ENCODE data around the gene DISC1.

DISC1 gene

GRCh38 chr1:232029315-232029714 lies 402.7 kb downstream of the DISC1 start:
- DNase-seq, result no peak

- DNase-seq, result no peak
Measured at GRCh38 chr1:232031156-232031555, 404.6 kb downstream of the DISC1 start.

GRCh38 chr1:232033285-232033684 lies 406.7 kb downstream of the DISC1 start:
- DNase-seq, result no peak

GRCh38 chr1:232034556-232034955 lies 408.0 kb downstream of the DISC1 start:
- DNase-seq, result no peak

GRCh38 chr1:232036181-232036933 lies 409.8 kb downstream of the DISC1 start:
- DNase-seq, result no peak

GRCh38 chr1:232037774-232038388 lies 411.3 kb downstream of the DISC1 start:
- no peak for DNase-seq

GRCh38 chr1:232038706-232039677 lies 412.4 kb downstream of the DISC1 start:
- no peak for DNase-seq

- no peak for DNase-seq
Measured at GRCh38 chr1:232040260-232040659, 413.7 kb downstream of the DISC1 start.

- DNase-seq, result no peak
Measured at GRCh38 chr1:232044728-232045127, 418.1 kb downstream of the DISC1 start.

GRCh38 chr1:232045139-232045994 lies 418.8 kb downstream of the DISC1 start:
- DNase-seq, result no peak

- DNase-seq, result no peak
Measured at GRCh38 chr1:232046451-232047306, 420.1 kb downstream of the DISC1 start.

GRCh38 chr1:232047473-232047872 lies 420.9 kb downstream of the DISC1 start:
- DNase-seq, result no peak

- DNase-seq, result no peak
Measured at GRCh38 chr1:232048481-232048880, 421.9 kb downstream of the DISC1 start.

GRCh38 chr1:232049335-232049734 lies 422.7 kb downstream of the DISC1 start:
- DNase-seq, result no peak

- no peak for DNase-seq
Measured at GRCh38 chr1:232057217-232057895, 430.8 kb downstream of the DISC1 start.

GRCh38 chr1:232057896-232058274 lies 431.3 kb downstream of the DISC1 start:
- no peak for DNase-seq

GRCh38 chr1:232059726-232060374 lies 433.3 kb downstream of the DISC1 start:
- DNase-seq, result no peak

- DNase-seq, result no peak
Measured at GRCh38 chr1:232062967-232063366, 436.4 kb downstream of the DISC1 start.

GRCh38 chr1:232066521-232066920 lies 439.9 kb downstream of the DISC1 start:
- no peak for DNase-seq

GRCh38 chr1:232074265-232074664 lies 447.7 kb downstream of the DISC1 start:
- no peak for DNase-seq

Data from NCI-H1417 treated with DMSO at 0.1 percent for 48 hours (cell line).